Tongue (tissue), 2 donors: ENCODE measurements around the gene IFT43. TPM values are rescaled to one million over a fixed set of nuclear protein-coding genes. Genes with fewer than 3 reads are reported as not detected.

ENCODE experiments used
- DNase-seq: peaks from one replicate; pipeline ENCODE4 v3.0.0-alpha.2; 2015
- total RNA-seq: library from RNA; depleted of rRNA; stranded (reverse); fragments of >200 nt; gene quantifications from one replicate; pipeline ENCODE4 v1.2.3, GENCODE V29; 2014

Gene IFT43
- total RNA-seq, 1 donor from 2014 or later, result 22.0 TPM

- DNase-seq, result no peak
These were observed 96.1 kb downstream of the IFT43 start for GRCh38 chr14:76081642-76082041.

- DNase-seq, result no peak
These were observed 98.5 kb downstream of the IFT43 start for GRCh38 chr14:76083796-76084765.

GRCh38 chr14:76085358-76085757 is 99.8 kb downstream of the IFT43 start:
- no peak for DNase-seq

GRCh38 chr14:76086636-76087035 is 101.1 kb downstream of the IFT43 start:
- peak; percentile 90 for DNase-seq

- no peak for DNase-seq
These were observed 102.8 kb downstream of the IFT43 start for GRCh38 chr14:76088326-76088725.

- DNase-seq, result peak; percentile 91
These were observed 103.4 kb downstream of the IFT43 start for GRCh38 chr14:76088771-76089571.

GRCh38 chr14:76089575-76089974 is 104.0 kb downstream of the IFT43 start:
- DNase-seq, result no peak

- peak; percentile 75 for DNase-seq
These were observed 105.2 kb downstream of the IFT43 start for GRCh38 chr14:76090616-76091391.

- no peak for DNase-seq
These were observed 107.5 kb downstream of the IFT43 start for GRCh38 chr14:76093077-76093476.

GRCh38 chr14:76096257-76096656 is 110.7 kb downstream of the IFT43 start:
- no peak for DNase-seq

GRCh38 chr14:76097547-76097946 is 112.0 kb downstream of the IFT43 start:
- no peak for DNase-seq

- DNase-seq, result no peak
These were observed 112.5 kb downstream of the IFT43 start for GRCh38 chr14:76098047-76098446.

GRCh38 chr14:76098916-76099675 is 113.5 kb downstream of the IFT43 start:
- DNase-seq, result no peak

- DNase-seq, result peak; percentile 56
These were observed 114.7 kb downstream of the IFT43 start for GRCh38 chr14:76100236-76100635.

GRCh38 chr14:76101391-76102379 is 116.1 kb downstream of the IFT43 start:
- peak; percentile 9 for DNase-seq

- DNase-seq, result no peak
These were observed 119.3 kb downstream of the IFT43 start for GRCh38 chr14:76104802-76105355.

- no peak for DNase-seq
These were observed 120.6 kb downstream of the IFT43 start for GRCh38 chr14:76106188-76106587.

GRCh38 chr14:76109087-76109880 is 123.7 kb downstream of the IFT43 start:
- DNase-seq, result peak; percentile 20
